Karpas-422 (cell line): ENCODE data around the gene FHIT. TPM values are rescaled to one million over a fixed set of nuclear protein-coding genes. Genes with fewer than 3 reads are reported as not detected.

Source experiments
- DNase-seq: peaks from one replicate; pipeline ENCODE4 v3.0.0-alpha.2; 2015
- H2AFZ ChIP-seq: fragments of 200-600 bp; sonication (generic); 2 replicates; pipeline ENCODE4 v1.6.1; 2014; ENCODE audit warnings: antibody characterized with exemption, low read length, mixed read lengths
- H3K27ac ChIP-seq: fragments of 200-600 bp; sonication (generic); 2 replicates; pipeline ENCODE4 v1.5.1; 2014; ENCODE audit warnings: mild to moderate bottlenecking, low read length, moderate library complexity
- H3K27me3 ChIP-seq: fragments of 200-600 bp; sonication (generic); 2 replicates; pipeline ENCODE4 v1.6.1; 2014; ENCODE audit warnings: low read length, mixed read lengths
- H3K36me3 ChIP-seq: fragments of 200-600 bp; sonication (generic); 2 replicates; pipeline ENCODE4 v1.6.1; 2014; ENCODE audit warnings: low read length, mixed read lengths; ENCODE audit not compliant: insufficient read depth
- H3K4me1 ChIP-seq: fragments of 200-600 bp; sonication (generic); 2 replicates; pipeline ENCODE4 v1.6.1; 2014; ENCODE audit warnings: mild to moderate bottlenecking, low read length, mixed read lengths
- H3K4me2 ChIP-seq: fragments of 200-600 bp; sonication (generic); 2 replicates; pipeline ENCODE4 v1.6.1; 2014; ENCODE audit warnings: low read length, low read depth, mild to moderate bottlenecking; ENCODE audit not compliant: poor library complexity, severe bottlenecking
- H3K4me3 ChIP-seq: fragments of 200-600 bp; sonication (generic); 2 replicates; pipeline ENCODE4 v1.5.1; 2014; ENCODE audit warnings: mild to moderate bottlenecking, antibody characterized with exemption, low read length, mixed read lengths
- H3K79me2 ChIP-seq: fragments of 200-600 bp; sonication (generic); 2 replicates; pipeline ENCODE4 v1.6.1; 2014; ENCODE audit warnings: mild to moderate bottlenecking, low read length, mixed read lengths
- H3K9ac ChIP-seq: fragments of 200-600 bp; sonication (generic); 2 replicates; pipeline ENCODE4 v1.6.0; 2014; ENCODE audit warnings: low read length
- H3K9me2 ChIP-seq: fragments of 200-600 bp; sonication (generic), shearing (Covaris generic); replicated peaks from 2 replicates; pipeline ENCODE4 v1.6.0; 2014; ENCODE audit warnings: mild to moderate bottlenecking, low read length, moderate library complexity; ENCODE audit not compliant: insufficient read depth
- H3K9me3 ChIP-seq: fragments of 300-700, 200-600 bp; sonication (generic); 2 replicates; pipeline ENCODE4 v1.6.1; 2014; ENCODE audit warnings: low read length, mixed read lengths
- H4K20me1 ChIP-seq: fragments of 200-600 bp; sonication (generic); 2 replicates; pipeline ENCODE4 v1.6.1; 2014; ENCODE audit warnings: mild to moderate bottlenecking, antibody characterized with exemption, low read length, low read depth; ENCODE audit not compliant: insufficient read depth
- total RNA-seq: library from RNA; depleted of rRNA; stranded (reverse); fragments of >200 nt; shearing (Covaris generic); gene quantifications from 2 replicates; pipeline ENCODE4 v1.2.3, GENCODE V29; 2014; ENCODE audit warnings: low replicate concordance

The FHIT gene
- total RNA-seq, 1 experiment from 2014 or later, result not detected

GRCh38 chr3:59957150-59957549 is 1294.1 kb downstream of the FHIT start:
- Histone ChIP-seq H4K20me1 (no peaks in the 10 kb centered on the region), H2AFZ (no peak overlapping the region), H3K9me3 (peaks cover 10% of the 10 kb centered on the region; the same call in 1 of the 2 replicates), H3K9me2 (no peaks in the 10 kb centered on the region), H3K27ac (no peak overlapping the region), H3K4me2 (no peak overlapping the region), H3K4me3 (no peak overlapping the region), H3K9ac (no peak overlapping the region), H3K27me3 (no peaks in the 10 kb centered on the region), H3K79me2 (no peaks in the 10 kb centered on the region), H3K36me3 (no peaks in the 10 kb centered on the region), H3K4me1 (no peaks in the 10 kb centered on the region)
- DNase-seq, result no peak

GRCh38 chr3:59953104-59953503 is 1298.1 kb downstream of the FHIT start:
- Histone ChIP-seq H3K4me3 (no peak overlapping the region), H3K9me2 (no peaks in the 10 kb centered on the region), H3K9me3 (peaks cover 7% of the 10 kb centered on the region; the same call in 1 of the 2 replicates), H3K27me3 (no peaks in the 10 kb centered on the region), H3K36me3 (no peaks in the 10 kb centered on the region), H3K4me2 (no peak overlapping the region), H3K4me1 (no peaks in the 10 kb centered on the region), H3K9ac (no peak overlapping the region), H3K79me2 (no peaks in the 10 kb centered on the region), H4K20me1 (no peaks in the 10 kb centered on the region), H3K27ac (no peak overlapping the region), H2AFZ (no peak overlapping the region)
- no peak for DNase-seq

GRCh38 chr3:59949311-59949710 is 1301.9 kb downstream of the FHIT start:
- no peak for DNase-seq
- H3K36me3 ChIP-seq, result no peaks in the 10 kb centered on the region
- no peak overlapping the region for H3K9ac ChIP-seq
- peaks cover 7% of the 10 kb centered on the region; the same call in 1 of the 2 replicates for H3K9me3 ChIP-seq
- no peak overlapping the region for H2AFZ ChIP-seq
- no peaks in the 10 kb centered on the region for H3K79me2 ChIP-seq
- H3K9me2 ChIP-seq, result no peaks in the 10 kb centered on the region
- no peaks in the 10 kb centered on the region for H3K27me3 ChIP-seq
- no peak overlapping the region for H3K4me2 ChIP-seq
- H3K27ac ChIP-seq, result no peak overlapping the region
- H3K4me1 ChIP-seq, result no peaks in the 10 kb centered on the region
- no peaks in the 10 kb centered on the region for H4K20me1 ChIP-seq
- no peak overlapping the region for H3K4me3 ChIP-seq

GRCh38 chr3:59946401-59946800 is 1304.9 kb downstream of the FHIT start:
- Histone ChIP-seq H3K9ac (no peak overlapping the region), H3K79me2 (no peaks in the 10 kb centered on the region), H3K9me3 (no peaks in the 10 kb centered on the region; the same call in 1 of the 2 replicates), H3K36me3 (no peaks in the 10 kb centered on the region), H3K4me1 (no peaks in the 10 kb centered on the region), H3K4me3 (no peak overlapping the region), H2AFZ (no peak overlapping the region), H3K4me2 (no peak overlapping the region), H3K27ac (no peak overlapping the region), H3K27me3 (no peaks in the 10 kb centered on the region), H4K20me1 (no peaks in the 10 kb centered on the region), H3K9me2 (no peaks in the 10 kb centered on the region)
- DNase-seq, result no peak

GRCh38 chr3:59940718-59941117 is 1310.5 kb downstream of the FHIT start:
- Histone ChIP-seq H3K79me2 (no peaks in the 10 kb centered on the region), H3K36me3 (no peaks in the 10 kb centered on the region), H3K4me2 (no peak overlapping the region), H3K9me3 (peaks cover 11% of the 10 kb centered on the region; the same call in 1 of the 2 replicates), H3K27ac (no peak overlapping the region), H3K9ac (no peak overlapping the region), H3K9me2 (no peaks in the 10 kb centered on the region), H4K20me1 (no peaks in the 10 kb centered on the region), H3K27me3 (no peaks in the 10 kb centered on the region), H3K4me1 (no peaks in the 10 kb centered on the region), H3K4me3 (no peak overlapping the region), H2AFZ (no peak overlapping the region)
- DNase-seq, result no peak

- H3K27me3 ChIP-seq, result no peaks in the 10 kb centered on the region
- H3K36me3 ChIP-seq, result no peaks in the 10 kb centered on the region
- no peaks in the 10 kb centered on the region for H3K4me1 ChIP-seq
- no peaks in the 10 kb centered on the region for H4K20me1 ChIP-seq
- no peaks in the 10 kb centered on the region for H3K79me2 ChIP-seq
- H3K27ac ChIP-seq, result no peak overlapping the region
- no peaks in the 10 kb centered on the region for H3K9me2 ChIP-seq
- H3K9ac ChIP-seq, result no peak overlapping the region
- H3K4me2 ChIP-seq, result no peak overlapping the region
- H3K4me3 ChIP-seq, result no peak overlapping the region
- H2AFZ ChIP-seq, result no peak overlapping the region
- H3K9me3 ChIP-seq, result peaks cover 11% of the 10 kb centered on the region; the same call in 1 of the 2 replicates
- DNase-seq, result no peak
Observed at GRCh38 chr3:59939826-59940426, 1311.3 kb downstream of the FHIT start.

GRCh38 chr3:59938828-59939227 is 1312.4 kb downstream of the FHIT start:
- Histone ChIP-seq H3K27ac (no peak overlapping the region), H3K9me2 (no peaks in the 10 kb centered on the region), H3K4me3 (no peak overlapping the region), H3K79me2 (no peaks in the 10 kb centered on the region), H3K36me3 (no peaks in the 10 kb centered on the region), H2AFZ (no peak overlapping the region), H3K9ac (no peak overlapping the region), H3K9me3 (peaks cover 11% of the 10 kb centered on the region; the same call in 1 of the 2 replicates), H3K4me2 (no peak overlapping the region), H3K4me1 (no peaks in the 10 kb centered on the region), H3K27me3 (no peaks in the 10 kb centered on the region), H4K20me1 (no peaks in the 10 kb centered on the region)
- no peak for DNase-seq

GRCh38 chr3:59937201-59937600 is 1314.1 kb downstream of the FHIT start:
- H4K20me1 ChIP-seq, result no peaks in the 10 kb centered on the region
- H3K27me3 ChIP-seq, result no peaks in the 10 kb centered on the region
- no peak for DNase-seq
- H3K9me2 ChIP-seq, result no peaks in the 10 kb centered on the region
- peaks cover 11% of the 10 kb centered on the region; the same call in 1 of the 2 replicates for H3K9me3 ChIP-seq
- H2AFZ ChIP-seq, result no peak overlapping the region
- no peak overlapping the region for H3K4me3 ChIP-seq
- no peaks in the 10 kb centered on the region for H3K36me3 ChIP-seq
- no peak overlapping the region for H3K27ac ChIP-seq
- no peaks in the 10 kb centered on the region for H3K4me1 ChIP-seq
- H3K9ac ChIP-seq, result no peak overlapping the region
- H3K79me2 ChIP-seq, result no peaks in the 10 kb centered on the region
- no peak overlapping the region for H3K4me2 ChIP-seq
